Spinal cord (tissue), 10 donors: ENCODE measurements around the gene CA4. TPM values are rescaled to one million over a fixed set of nuclear protein-coding genes. Genes with fewer than 3 reads are reported as not detected.

ENCODE experiments used
- DNase-seq, 6 donors: peaks; one replicate each; pipeline versions ENCODE4 v3.0.0 to v3.0.0-alpha.2; 2013 to 2015; ENCODE audit warnings: low spot score in 6 of 6, low read depth in 4 of 6
- H3K27ac ChIP-seq: one replicate; pipeline ENCODE4 v1.5.1; 2013; ENCODE audit warnings: low read depth, low read length, control low read depth
- H3K27me3 ChIP-seq: one replicate; pipeline ENCODE4 v1.6.1; 2013; ENCODE audit warnings: low read length; ENCODE audit not compliant: control insufficient read depth, insufficient read depth
- H3K36me3 ChIP-seq: one replicate; pipeline ENCODE4 v1.6.1; 2013; ENCODE audit warnings: low read length; ENCODE audit not compliant: control insufficient read depth, insufficient read depth
- H3K4me1 ChIP-seq: one replicate; pipeline ENCODE4 v1.6.1; 2013; ENCODE audit warnings: low read length; ENCODE audit not compliant: control insufficient read depth, insufficient read depth
- H3K4me3 ChIP-seq: one replicate; pipeline ENCODE4 v1.5.1; 2013; ENCODE audit warnings: low read depth, low read length, control low read depth
- H3K9me3 ChIP-seq: one replicate; pipeline ENCODE4 v1.6.1; 2013; ENCODE audit warnings: low read length; ENCODE audit not compliant: control insufficient read depth, insufficient read depth
- WGBS: methylation state at CpG from one replicate; pipeline ENCODE4 v1.1.5; 2013; ENCODE audit warnings: missing lambda C conversion rate; ENCODE audit not compliant: insufficient coverage; 5-methylcytosine and 5-hydroxymethylcytosine counted together
- polyA plus RNA-seq, 2 donors: library from polyadenylated mRNA; unstranded; fragments of 120-200 nt; gene quantifications; one replicate each; pipeline ENCODE4 v1.2.1, GENCODE V29; 2013; ENCODE audit not compliant: insufficient read length in 2 of 2
- total RNA-seq, 2 donors: library from RNA; depleted of rRNA in 1 of 2; stranded (reverse); fragments of 120-200 nt in 1 of 2; fragments of >200 nt in 1 of 2; gene quantifications; one replicate each; pipeline versions ENCODE4 v1.2.3 to v1.2.4, GENCODE V29; 2013 to 2014
- donor health status: healthy.

The CA4 gene
- total and polyA plus RNA-seq, 4 donors: 2.1 to 6.6 (median 6.3) TPM

DNA sequence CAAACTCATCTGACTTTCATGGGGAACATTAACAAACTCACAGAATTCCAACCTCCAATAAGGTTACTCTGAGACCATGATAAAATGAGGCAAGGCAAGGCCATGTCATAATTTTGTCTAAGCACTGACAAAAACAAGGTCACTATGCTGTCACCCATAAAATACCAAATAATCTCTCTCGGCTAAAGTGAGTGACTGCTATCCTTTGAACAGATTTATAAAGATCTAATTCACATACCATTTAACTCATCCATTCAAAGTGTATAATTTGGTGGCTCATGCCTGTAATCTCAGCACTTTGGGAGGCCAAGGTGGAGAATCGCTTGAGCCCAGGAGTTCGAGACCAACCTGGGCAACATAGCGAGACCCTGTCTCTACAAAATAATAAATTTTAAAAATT, 20.6 kb upstream of the CA4 start:
- Histone ChIP-seq H3K4me3 (no peak overlapping the region), H3K36me3 (no peaks in the 10 kb centered on the region), H3K9me3 (no peaks in the 10 kb centered on the region), H3K27me3 (no peaks in the 10 kb centered on the region), H3K27ac (no peak overlapping the region), H3K4me1 (peaks cover under 1% of the 10 kb centered on the region)
- WGBS: 80% methylated on average over 1 of the region's 4 CpGs
- DNase-seq: no peak

DNA sequence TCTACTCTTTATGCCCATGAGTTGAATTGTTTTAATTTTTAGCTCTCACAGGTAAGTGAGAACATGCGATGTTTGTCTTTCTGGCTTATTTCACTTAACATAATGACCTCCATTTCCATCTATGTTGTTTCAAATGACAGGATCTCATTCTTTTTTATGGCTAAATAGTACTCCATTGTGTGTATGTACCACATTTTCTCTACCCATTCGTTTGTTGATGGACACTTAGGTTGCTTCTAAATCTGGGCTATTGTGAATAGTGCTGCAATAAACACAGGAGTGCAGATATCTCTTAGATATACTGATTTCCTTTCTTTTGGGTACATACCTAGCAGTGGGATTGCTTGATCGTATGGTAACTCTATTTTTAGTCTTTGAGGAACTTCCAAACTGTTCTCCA, 19.3 kb upstream of the CA4 start:
- DNase-seq: no peak
- Histone ChIP-seq H3K4me3 (no peak overlapping the region), H3K27ac (no peak overlapping the region), H3K27me3 (no peaks in the 10 kb centered on the region), H3K4me1 (peaks cover 9% of the 10 kb centered on the region), H3K9me3 (no peaks in the 10 kb centered on the region), H3K36me3 (no peaks in the 10 kb centered on the region)
- WGBS: no CpG with 5 or more reads among the region's 3 CpGs

DNA sequence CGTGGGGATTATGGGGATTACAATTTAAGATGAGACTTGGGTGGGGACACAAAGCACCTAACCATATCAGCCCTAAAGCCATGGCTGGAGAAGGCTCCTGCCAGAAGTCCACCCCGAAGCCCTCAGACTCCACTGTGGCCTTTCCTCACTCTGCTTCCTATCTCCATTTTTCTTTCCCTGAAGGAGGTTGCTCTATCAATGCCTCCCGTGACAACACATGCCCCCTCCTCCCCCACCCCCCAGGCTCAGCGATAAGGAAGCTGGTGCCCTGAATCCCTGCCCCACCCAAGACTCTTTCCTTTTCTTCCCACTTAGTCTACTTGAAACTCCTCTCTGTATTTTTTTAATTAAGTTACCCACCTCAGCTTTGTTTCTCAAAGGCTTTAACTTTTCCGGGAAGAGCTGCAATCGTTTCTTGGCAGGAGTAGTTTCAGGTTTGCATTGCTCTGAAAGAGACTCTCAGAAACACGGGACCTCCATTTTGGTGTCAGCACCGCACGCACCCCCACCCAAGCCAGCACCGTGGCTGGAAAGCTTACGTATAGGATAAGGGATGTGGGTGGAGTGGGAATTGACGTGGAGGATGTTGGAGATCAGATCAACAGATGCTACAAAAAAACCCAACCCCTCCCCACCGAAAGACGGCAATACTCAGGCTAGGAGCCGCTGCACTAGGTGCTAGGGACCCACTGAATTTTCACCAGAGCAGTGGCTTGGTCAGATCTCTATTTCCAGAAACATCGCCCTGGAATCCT, 15.2 kb upstream of the CA4 start:
- WGBS: 9% methylated on average over 9 of the region's 16 CpGs
- H3K4me3 ChIP-seq: peak overlapping the region; percentile 76
- peak in 1 of 6 donors; percentile 50 for DNase-seq
- H3K4me1 ChIP-seq: peaks cover 25% of the 10 kb centered on the region
- H3K27ac ChIP-seq: peak overlapping the region; percentile 54
- no peaks in the 10 kb centered on the region for H3K36me3 ChIP-seq
- H3K9me3 ChIP-seq: no peaks in the 10 kb centered on the region
- peaks cover 19% of the 10 kb centered on the region for H3K27me3 ChIP-seq

DNA sequence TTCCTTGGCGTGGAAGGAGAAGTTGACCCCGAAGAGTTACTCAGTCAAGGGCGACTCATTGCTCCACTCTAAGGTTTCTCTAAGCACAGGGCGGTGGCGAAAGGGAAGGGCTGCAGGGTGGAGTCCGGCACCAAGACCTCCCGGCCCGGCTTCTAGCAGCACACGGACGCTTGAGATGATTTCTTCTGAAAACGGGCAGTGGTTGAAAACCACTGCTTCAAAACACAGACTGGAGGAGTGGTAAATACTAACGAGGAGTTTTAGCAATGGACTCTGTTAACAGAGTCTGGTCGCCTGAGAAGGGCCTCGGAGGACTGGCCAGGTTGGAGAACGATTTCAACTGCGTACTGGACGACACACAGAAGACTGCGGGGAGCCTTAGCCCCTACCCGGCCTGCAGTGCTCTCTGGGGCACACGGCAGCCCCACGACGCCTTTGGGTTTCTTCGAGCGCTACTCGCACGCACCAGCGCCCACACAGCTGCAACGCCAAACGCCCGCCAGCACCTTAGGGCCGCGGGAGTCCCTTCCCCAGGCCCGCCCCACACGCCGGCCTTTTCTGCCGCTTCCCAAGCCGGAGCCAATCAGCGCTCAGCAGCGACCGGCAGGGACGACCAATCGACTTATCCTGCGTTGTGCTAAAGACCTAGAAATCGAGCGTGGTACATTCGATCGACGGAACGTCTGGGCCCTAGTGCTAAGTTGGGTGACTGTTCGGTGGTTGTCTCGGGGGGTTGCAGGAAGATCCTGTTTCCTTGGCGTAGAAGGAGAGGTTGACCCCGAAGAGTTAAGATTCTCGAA, 14.4 kb upstream of the CA4 start:
- H3K4me3 ChIP-seq: peak overlapping the region; percentile 76
- H3K36me3 ChIP-seq: no peaks in the 10 kb centered on the region
- WGBS: 0% methylated on average over 52 of the region's 54 CpGs

DNA sequence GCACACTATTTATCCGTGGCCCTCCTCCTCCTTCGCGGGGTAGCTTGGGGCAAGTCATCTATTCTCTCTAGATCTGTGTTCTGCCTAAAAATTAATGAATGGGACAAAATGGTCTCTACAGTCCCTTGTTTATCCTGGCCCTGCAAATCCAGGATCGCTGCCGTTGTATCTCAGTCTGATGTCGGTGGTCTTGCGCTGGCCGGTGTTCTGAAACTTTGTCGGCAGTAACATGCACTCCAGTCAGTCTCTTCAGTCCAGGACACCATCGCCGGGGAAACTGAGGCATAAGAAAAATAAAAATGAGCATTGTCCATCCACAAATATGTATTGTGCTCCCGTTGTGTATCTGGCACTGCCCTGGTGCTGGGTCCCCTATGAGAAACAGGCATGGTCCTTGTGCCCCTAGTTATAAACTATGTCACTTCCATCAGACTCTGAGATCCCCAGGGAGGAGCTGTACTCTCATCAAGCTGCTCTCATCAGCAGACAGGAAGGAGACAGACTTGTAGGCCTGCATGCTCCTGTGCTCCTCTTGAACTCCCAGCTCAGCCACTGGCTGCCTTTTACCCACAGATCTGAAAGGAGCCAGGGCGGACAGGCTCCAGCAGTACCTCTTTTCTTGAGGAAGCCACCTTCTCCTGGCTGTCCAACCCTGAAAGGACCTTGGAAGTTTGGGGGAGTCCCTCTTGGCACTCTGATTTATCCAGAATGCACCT, 13.7 kb upstream of the CA4 start:
- no peak for DNase-seq
- 80% methylated on average over 10 of the region's 13 CpGs for WGBS
- H3K27me3 ChIP-seq: peaks cover 34% of the 10 kb centered on the region
- H3K36me3 ChIP-seq: no peaks in the 10 kb centered on the region
- peaks cover 35% of the 10 kb centered on the region for H3K4me1 ChIP-seq
- H3K27ac ChIP-seq: no peak overlapping the region
- peak overlapping the region; percentile 76 for H3K4me3 ChIP-seq
- no peaks in the 10 kb centered on the region for H3K9me3 ChIP-seq

More for the DNA sequence above, 14.4 kb upstream of the CA4 start:
- no peaks in the 10 kb centered on the region for H3K9me3 ChIP-seq
- H3K27me3 ChIP-seq: peaks cover 27% of the 10 kb centered on the region
- peak overlapping the region; percentile 54 for H3K27ac ChIP-seq
- peak; percentile 79 to 97 (median 84) for DNase-seq
- H3K4me1 ChIP-seq: peaks cover 32% of the 10 kb centered on the region

DNA sequence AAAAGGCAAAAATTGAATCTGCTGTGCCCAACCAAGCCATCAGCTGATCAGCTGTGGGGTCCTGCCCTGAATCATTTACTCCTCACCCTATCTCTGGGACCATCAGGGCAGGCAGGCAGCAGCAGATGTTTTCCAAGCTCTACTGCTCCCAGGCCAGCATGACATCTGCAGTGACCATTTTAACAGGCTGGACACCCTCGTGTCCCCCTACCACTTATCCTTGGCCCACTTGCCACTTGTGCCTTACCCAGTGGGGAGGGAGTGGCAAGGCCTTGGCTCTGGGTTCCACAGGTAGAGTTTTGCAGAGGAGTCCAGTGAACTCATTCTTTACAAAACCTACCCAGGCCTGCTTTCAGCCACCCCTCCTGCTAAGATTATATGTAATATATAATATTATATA, 12.0 kb upstream of the CA4 start:
- DNase-seq: no peak
- no CpG with 5 or more reads among the region's 1 CpG for WGBS
- Histone ChIP-seq H3K4me1 (peaks cover 46% of the 10 kb centered on the region), H3K27ac (no peak overlapping the region), H3K36me3 (no peaks in the 10 kb centered on the region), H3K9me3 (no peaks in the 10 kb centered on the region), H3K4me3 (no peak overlapping the region), H3K27me3 (peaks cover 50% of the 10 kb centered on the region)

DNA sequence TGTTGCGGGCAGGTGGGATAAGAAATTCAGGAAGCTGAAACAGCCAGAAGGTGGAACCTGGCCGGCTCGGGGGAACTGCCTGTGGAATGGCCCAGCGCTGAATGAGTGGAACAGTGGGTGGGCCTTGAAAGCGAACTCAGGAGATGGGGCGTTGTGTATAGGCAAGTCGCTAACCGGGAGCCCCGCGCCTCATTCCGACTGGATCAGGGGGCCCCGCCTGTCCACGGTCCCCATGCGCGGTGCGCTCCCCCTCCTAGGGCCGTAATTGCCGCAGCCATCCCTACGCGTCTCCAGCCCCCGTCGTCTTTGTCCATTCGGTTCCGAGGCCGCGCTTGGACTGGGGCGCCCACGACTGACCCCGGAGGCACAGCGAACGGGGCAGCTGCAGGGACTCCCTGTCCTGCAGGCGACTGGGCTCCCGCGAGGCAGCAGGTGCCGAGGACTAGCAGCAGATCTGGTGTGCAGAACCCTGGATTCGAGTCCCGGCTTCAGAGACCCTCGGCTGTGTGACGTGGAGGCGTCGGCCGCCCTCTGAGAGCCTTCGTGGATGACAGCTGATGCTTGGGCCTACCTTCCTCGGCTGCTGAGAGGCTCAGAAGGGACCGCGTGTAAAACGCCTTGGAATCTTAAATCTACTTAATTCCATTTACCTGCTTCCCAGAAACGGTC, 10.9 kb upstream of the CA4 start:
- no peak for DNase-seq

DNA sequence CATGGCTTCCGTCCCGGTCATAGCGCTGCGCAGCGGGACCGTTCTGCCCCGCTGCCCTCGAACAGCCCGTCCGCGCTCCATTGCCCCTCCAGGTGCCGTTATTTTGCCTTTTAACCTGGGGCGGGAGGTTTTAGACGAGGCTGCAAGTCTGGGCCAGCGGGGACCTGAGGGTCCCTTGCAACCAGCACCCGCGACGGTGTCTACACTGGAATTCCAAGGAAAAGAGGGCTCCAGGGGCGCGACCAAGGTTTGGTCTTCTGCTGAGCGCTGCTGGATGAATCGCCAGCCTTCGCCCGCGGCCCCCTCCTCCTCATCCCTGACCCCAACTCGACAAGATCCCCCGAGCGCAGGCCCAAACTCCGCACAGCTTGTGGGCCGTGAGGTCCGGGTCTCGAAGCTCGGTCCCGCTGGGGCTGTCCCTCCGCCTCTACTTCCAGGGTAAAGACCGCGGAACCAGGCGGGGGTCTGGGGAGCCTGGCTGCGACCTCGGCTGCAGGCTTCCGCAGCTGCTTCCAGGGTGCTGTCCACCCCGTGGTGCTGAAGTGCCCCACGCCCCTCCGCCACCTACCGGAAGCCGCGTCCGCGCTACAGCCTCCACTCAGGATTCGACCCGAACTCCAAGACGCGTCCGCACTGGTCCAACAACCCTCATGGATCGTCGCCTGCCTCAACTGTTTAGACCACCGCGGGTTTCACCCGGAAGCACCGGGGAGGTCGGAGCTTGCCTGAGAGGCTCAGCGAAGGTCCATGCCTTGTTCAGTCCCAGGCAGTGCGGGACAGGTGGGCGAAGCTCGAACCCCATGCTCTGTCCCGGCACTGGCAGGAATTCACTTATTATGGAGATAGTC, 10.1 kb upstream of the CA4 start:
- 6% methylated on average over 66 of the region's 66 CpGs for WGBS
- Histone ChIP-seq H3K27me3 (peaks cover 60% of the 10 kb centered on the region), H3K4me1 (peaks cover 46% of the 10 kb centered on the region), H3K27ac (no peak overlapping the region), H3K4me3 (peak overlapping the region; percentile 7), H3K36me3 (no peaks in the 10 kb centered on the region), H3K9me3 (no peaks in the 10 kb centered on the region)
- DNase-seq: peak in 3 of 6 donors; percentile 35 to 78 (median 60)

More for the DNA sequence above, 10.9 kb upstream of the CA4 start:
- H3K4me1 ChIP-seq: peaks cover 51% of the 10 kb centered on the region
- H3K27ac ChIP-seq: no peak overlapping the region
- H3K36me3 ChIP-seq: no peaks in the 10 kb centered on the region
- 6% methylated on average over 48 of the region's 48 CpGs for WGBS
- H3K4me3 ChIP-seq: no peak overlapping the region
- no peaks in the 10 kb centered on the region for H3K9me3 ChIP-seq
- peaks cover 56% of the 10 kb centered on the region for H3K27me3 ChIP-seq
